GM18505 (cell line): ENCODE measurements around the gene MIER2.

Experiments
- ATAC-seq: cut with Tn5 transposase; IDR thresholded peaks from one replicate; pipeline ENCODE4 v1.9.1; 2021; ENCODE audit not compliant: unreplicated experiment
- POLR2A ChIP-seq: IDR thresholded peaks from 4 replicates; pipeline ENCODE4 v1.6.1; 2011; ENCODE audit warnings: borderline replicate concordance; ENCODE audit not compliant: insufficient read depth, insufficient read length; ENCODE audit errors: extremely low read depth

Gene MIER2

GRCh38 chr19:326871-327270, 17.7 kb downstream of the MIER2 start:
- TF ChIP-seq POLR2A = no peak
- ATAC-seq = no peak

GRCh38 chr19:325937-326565, 18.5 kb downstream of the MIER2 start:
- no peak for ATAC-seq
- TF ChIP-seq POLR2A = no peak

- no peak for ATAC-seq
- TF ChIP-seq POLR2A = no peak
Measured at GRCh38 chr19:325173-325936, 19.2 kb downstream of the MIER2 start.

- ATAC-seq = no peak
- TF ChIP-seq POLR2A = no peak
Measured at GRCh38 chr19:324716-325115, 19.9 kb downstream of the MIER2 start.

- TF ChIP-seq POLR2A = no peak
- no peak for ATAC-seq
Measured at GRCh38 chr19:322616-323015, 22.0 kb downstream of the MIER2 start.

GRCh38 chr19:318509-318774, 26.2 kb downstream of the MIER2 start:
- TF ChIP-seq POLR2A = no peak
- ATAC-seq = no peak

- no peak for TF ChIP-seq POLR2A
- no peak for ATAC-seq
Measured at GRCh38 chr19:317710-318508, 26.7 kb downstream of the MIER2 start.

- no peak for ATAC-seq
- no peak for TF ChIP-seq POLR2A
Measured at GRCh38 chr19:315811-316210, 28.8 kb downstream of the MIER2 start.

- no peak for TF ChIP-seq POLR2A
- ATAC-seq = no peak
Measured at GRCh38 chr19:313988-314815, 30.4 kb downstream of the MIER2 start.

- no peak for TF ChIP-seq POLR2A
- no peak for ATAC-seq
Measured at GRCh38 chr19:313169-313987, 31.2 kb downstream of the MIER2 start.

GRCh38 chr19:311813-312261, 32.8 kb downstream of the MIER2 start:
- TF ChIP-seq POLR2A = no peak
- ATAC-seq = no peak

- ATAC-seq = no peak
- no peak for TF ChIP-seq POLR2A
Measured at GRCh38 chr19:310781-311496, 33.7 kb downstream of the MIER2 start.
